Fibroblast of lung (primary cell): ENCODE measurements around the gene ATAD3B. TPM values are rescaled to one million over a fixed set of nuclear protein-coding genes. Genes with fewer than 3 reads are reported as not detected.

ENCODE experiments used
- DNase-seq, 2 donors: peaks; one replicate each; pipeline versions ENCODE4 v3.0.0 to v3.0.0-alpha.2; 2010; ENCODE audit warnings: low read depth in 2 of 2
- H2AFZ ChIP-seq: 2 replicates; pipeline ENCODE4 v1.5.1; 2012; ENCODE audit warnings: low read length, control low read depth, inconsistent platforms
- H3K27ac ChIP-seq: 2 replicates; pipeline ENCODE4 v1.5.1; 2011; ENCODE audit warnings: low read length, control low read depth; ENCODE audit not compliant: insufficient read depth
- H3K27me3 ChIP-seq: 2 replicates; pipeline ENCODE4 v1.5.1; 2011; ENCODE audit warnings: mild to moderate bottlenecking, low read length; ENCODE audit not compliant: control insufficient read depth, insufficient read depth
- H3K36me3 ChIP-seq: 2 replicates; pipeline ENCODE4 v1.5.1; 2011; ENCODE audit warnings: low read length; ENCODE audit not compliant: control insufficient read depth, insufficient read depth
- H3K4me1 ChIP-seq: 2 replicates; pipeline ENCODE4 v1.5.1; 2011; ENCODE audit warnings: low read length; ENCODE audit not compliant: control insufficient read depth, insufficient read depth; ENCODE audit errors: extremely low read depth
- H3K4me2 ChIP-seq: 2 replicates; pipeline ENCODE4 v1.5.1; 2011; ENCODE audit warnings: low read length, control low read depth; ENCODE audit not compliant: insufficient read depth; ENCODE audit errors: extremely low read depth
- H3K4me3 ChIP-seq, 4 experiments: fragments of 200-600 bp in 1 of 4; sonication (generic) in 1 of 4; replicated peaks in 1 of 4; 2 replicates each; pipeline ENCODE4 v1.5.1; 2011 to 2016; ENCODE audit warnings: low read length in 4 of 4, low read depth in 3 of 4, mild to moderate bottlenecking in 3 of 4, control low read depth in 2 of 4, inconsistent platforms in 1 of 4, mixed read lengths in 1 of 4; ENCODE audit not compliant: insufficient read depth in 1 of 4; ENCODE audit errors: control extremely low read depth in 1 of 4
- H3K79me2 ChIP-seq: 2 replicates; pipeline ENCODE4 v1.5.1; 2012; ENCODE audit warnings: mild to moderate bottlenecking, low read length, inconsistent platforms; ENCODE audit not compliant: control insufficient read depth, insufficient read depth
- H3K9ac ChIP-seq: 2 replicates; pipeline ENCODE4 v1.5.1; 2011; ENCODE audit warnings: mild to moderate bottlenecking, low read length, control low read depth; ENCODE audit not compliant: insufficient read depth
- H3K9me3 ChIP-seq: 2 replicates; pipeline ENCODE4 v1.5.1; 2012; ENCODE audit warnings: low read depth, low read length; ENCODE audit not compliant: control insufficient read depth, insufficient read depth
- H4K20me1 ChIP-seq: 2 replicates; pipeline ENCODE4 v1.5.1; 2011; ENCODE audit warnings: low read length; ENCODE audit not compliant: control insufficient read depth, insufficient read depth; ENCODE audit errors: extremely low read depth
- EZH2 ChIP-seq: IDR thresholded peaks from 2 replicates; pipeline ENCODE4 v1.5.1; 2012; ENCODE audit warnings: low read length, control low read depth, mild to moderate bottlenecking; ENCODE audit errors: missing control alignments
- polyA plus RNA-seq, 2 donors: library from polyadenylated mRNA; depleted of rRNA in 1 of 2; stranded (reverse) in 1 of 2; unstranded in 1 of 2; fragments of >200 nt; gene quantifications; 2 replicates each; pipeline ENCODE4 v1.2.1, GENCODE V29; 2011 to 2012; ENCODE audit warnings: missing spikeins in 1 of 2
- total RNA-seq: library from RNA; depleted of rRNA; stranded (reverse); fragments of >200 nt; gene quantifications from 2 replicates; pipeline ENCODE4 v1.2.1, GENCODE V29; 2014
- TF ChIP-seq, protein P1 (sequence below), 2 donors: IDR thresholded peaks in 1 of 2; conservative IDR thresholded peaks in 1 of 2; 1 replicate in 1 of 2; 2 replicates in 1 of 2; pipeline ENCODE4 v1.5.1; 2011 to 2012; ENCODE audit warnings: low read length in 2 of 2, control low read depth in 1 of 2, inconsistent platforms in 1 of 2, low read depth in 1 of 2, mild to moderate bottlenecking in 1 of 2

The ATAD3B gene
- total and polyA plus RNA-seq, 2 donors (not counting 1 experiment from before 2014, with no cell fraction given): 7.0 to 15.0 TPM

DNA sequence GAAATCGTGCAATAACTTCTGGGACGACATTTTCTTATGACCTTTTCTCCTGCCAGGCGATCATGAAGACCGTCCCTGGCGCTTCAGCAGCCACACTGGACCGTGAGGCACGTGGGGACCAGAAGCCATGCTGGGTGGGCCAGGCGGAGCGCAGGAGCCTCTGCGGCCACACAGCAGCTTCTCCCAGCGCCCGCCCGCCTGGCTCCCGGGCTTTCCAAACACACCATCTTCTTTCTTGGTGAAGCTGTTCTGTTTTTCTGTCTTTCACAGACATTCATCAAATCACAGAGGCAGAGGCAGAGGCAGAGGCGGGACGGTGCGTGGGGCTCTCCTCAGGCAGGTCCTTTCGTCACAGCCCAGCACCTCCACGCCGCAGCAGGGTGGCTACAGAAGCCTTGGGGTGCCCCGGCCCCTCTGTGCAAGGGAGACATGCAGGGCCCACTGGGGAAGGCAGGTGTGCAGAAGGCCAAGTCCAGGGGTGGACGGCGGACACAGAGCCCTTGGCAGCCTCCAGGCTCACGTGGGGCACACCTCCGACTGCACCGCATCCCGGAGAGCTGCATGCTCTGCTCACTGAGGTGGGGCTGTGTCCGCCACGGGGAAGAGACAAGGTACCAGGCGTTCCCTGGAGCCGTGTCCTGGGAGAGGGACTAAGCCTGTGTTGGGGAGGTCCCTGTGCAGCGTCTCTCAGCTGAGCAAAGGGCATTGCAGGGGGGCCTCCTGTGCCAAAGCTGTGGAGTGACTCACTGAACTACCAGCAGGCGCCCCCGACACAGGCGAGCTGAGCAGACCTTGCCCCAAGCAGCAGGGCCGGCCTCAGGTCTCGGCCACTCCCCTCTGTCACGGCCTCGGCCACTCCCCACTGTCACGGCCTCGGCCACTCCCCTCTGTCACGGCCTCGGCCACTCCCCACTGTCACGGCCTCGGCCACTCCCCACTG lies 71.5 kb downstream of the ATAD3B start:
- no peaks in the 10 kb centered on the region for H3K27me3 ChIP-seq
- no peak for DNase-seq
- H2AFZ ChIP-seq: no peak overlapping the region

DNA sequence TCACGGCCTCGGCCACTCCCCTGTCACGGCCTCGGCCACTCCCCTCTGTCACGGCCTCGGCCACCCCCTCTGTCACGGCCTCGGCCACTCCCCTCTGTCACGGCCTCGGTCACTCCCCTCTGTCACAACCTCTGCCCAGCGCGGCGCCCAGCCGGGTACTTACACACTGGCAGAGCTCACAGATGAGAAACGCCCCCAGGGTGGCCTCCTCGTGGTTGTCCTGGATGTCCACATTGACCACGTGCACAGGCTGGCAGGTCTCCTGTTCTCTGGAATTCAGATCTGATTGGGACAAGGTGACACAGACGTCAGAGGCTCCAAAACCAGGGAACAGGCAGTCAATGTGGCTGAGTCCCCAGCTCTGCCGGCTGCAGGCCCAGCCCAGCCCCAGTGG lies 72.1 kb downstream of the ATAD3B start:
- no peak overlapping the region for H2AFZ ChIP-seq
- H3K79me2 ChIP-seq: peaks cover 9% of the 10 kb centered on the region
- no peaks in the 10 kb centered on the region for H4K20me1 ChIP-seq
- no peak overlapping the region for H3K4me3 ChIP-seq
- no peak overlapping the region for H3K27ac ChIP-seq
- no peak for DNase-seq
- H3K27me3 ChIP-seq: no peaks in the 10 kb centered on the region
- no peak overlapping the region for H3K4me2 ChIP-seq
- peaks cover 17% of the 10 kb centered on the region for H3K36me3 ChIP-seq
- H3K9ac ChIP-seq: no peak overlapping the region
- H3K4me1 ChIP-seq: peaks cover 5% of the 10 kb centered on the region
- no peaks in the 10 kb centered on the region for H3K9me3 ChIP-seq
- TF ChIP-seq EZH2: no peak
- TF ChIP-seq, protein P1, sequence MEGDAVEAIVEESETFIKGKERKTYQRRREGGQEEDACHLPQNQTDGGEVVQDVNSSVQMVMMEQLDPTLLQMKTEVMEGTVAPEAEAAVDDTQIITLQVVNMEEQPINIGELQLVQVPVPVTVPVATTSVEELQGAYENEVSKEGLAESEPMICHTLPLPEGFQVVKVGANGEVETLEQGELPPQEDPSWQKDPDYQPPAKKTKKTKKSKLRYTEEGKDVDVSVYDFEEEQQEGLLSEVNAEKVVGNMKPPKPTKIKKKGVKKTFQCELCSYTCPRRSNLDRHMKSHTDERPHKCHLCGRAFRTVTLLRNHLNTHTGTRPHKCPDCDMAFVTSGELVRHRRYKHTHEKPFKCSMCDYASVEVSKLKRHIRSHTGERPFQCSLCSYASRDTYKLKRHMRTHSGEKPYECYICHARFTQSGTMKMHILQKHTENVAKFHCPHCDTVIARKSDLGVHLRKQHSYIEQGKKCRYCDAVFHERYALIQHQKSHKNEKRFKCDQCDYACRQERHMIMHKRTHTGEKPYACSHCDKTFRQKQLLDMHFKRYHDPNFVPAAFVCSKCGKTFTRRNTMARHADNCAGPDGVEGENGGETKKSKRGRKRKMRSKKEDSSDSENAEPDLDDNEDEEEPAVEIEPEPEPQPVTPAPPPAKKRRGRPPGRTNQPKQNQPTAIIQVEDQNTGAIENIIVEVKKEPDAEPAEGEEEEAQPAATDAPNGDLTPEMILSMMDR (conservative IDR thresholded peaks at IDR 0.05 in 1 of 2, IDR thresholded peaks at IDR 0.05 in 1 of 2; ENCODE audit: low read depth in 1 of 2, low read length in 2 of 2): no peak

More for the DNA sequence above, 71.5 kb downstream of the ATAD3B start:
- TF ChIP-seq, protein P1 (conservative IDR thresholded peaks at IDR 0.05 in 1 of 2, IDR thresholded peaks at IDR 0.05 in 1 of 2; ENCODE audit: low read depth in 1 of 2, low read length in 2 of 2): no peak
- TF ChIP-seq EZH2: no peak
- Histone ChIP-seq H3K79me2 (peaks cover 16% of the 10 kb centered on the region), H3K9me3 (no peaks in the 10 kb centered on the region), H3K4me1 (peaks cover 7% of the 10 kb centered on the region), H3K27ac (no peak overlapping the region), H3K4me3 (no peak overlapping the region), H3K36me3 (peaks cover 22% of the 10 kb centered on the region), H3K9ac (no peak overlapping the region), H4K20me1 (no peaks in the 10 kb centered on the region), H3K4me2 (no peak overlapping the region)

DNA sequence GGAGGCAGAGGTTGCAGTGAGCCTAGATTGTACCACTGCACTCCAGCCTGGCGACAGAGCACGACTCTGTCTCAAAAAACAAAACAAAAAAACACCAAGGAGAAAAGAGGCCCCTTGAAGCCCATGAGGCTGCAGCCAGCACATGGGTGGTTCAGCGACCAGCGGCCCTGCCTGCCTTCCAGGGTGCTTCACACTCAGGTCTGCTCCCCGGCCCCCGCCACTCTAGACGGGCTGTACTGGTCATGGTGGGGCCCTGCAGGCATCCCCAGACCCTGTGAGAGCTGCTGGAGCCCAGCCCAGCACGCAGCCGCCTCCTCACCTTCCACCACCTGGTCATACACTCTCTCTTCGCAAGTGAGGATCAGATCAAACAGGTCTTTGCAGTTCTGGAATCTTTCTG lies 73.0 kb downstream of the ATAD3B start:
- H3K9me3 ChIP-seq: no peaks in the 10 kb centered on the region
- H3K4me3 ChIP-seq: no peak overlapping the region
- H3K4me1 ChIP-seq: peaks cover 3% of the 10 kb centered on the region
- H3K27me3 ChIP-seq: no peaks in the 10 kb centered on the region
- H2AFZ ChIP-seq: no peak overlapping the region
- no peak for DNase-seq
- no peak overlapping the region for H3K27ac ChIP-seq
- H4K20me1 ChIP-seq: no peaks in the 10 kb centered on the region
- H3K79me2 ChIP-seq: peaks cover under 1% of the 10 kb centered on the region
- H3K36me3 ChIP-seq: peaks cover 15% of the 10 kb centered on the region
- H3K4me2 ChIP-seq: no peak overlapping the region
- no peak overlapping the region for H3K9ac ChIP-seq
- TF ChIP-seq EZH2: no peak
- TF ChIP-seq, protein P1 (conservative IDR thresholded peaks at IDR 0.05 in 1 of 2, IDR thresholded peaks at IDR 0.05 in 1 of 2; ENCODE audit: low read depth in 1 of 2, low read length in 2 of 2): no peak
